A549 (cell line): ENCODE measurements around the gene AHCTF1. TPM values are rescaled to one million over a fixed set of nuclear protein-coding genes. Genes with fewer than 3 reads are reported as not detected.

Experiments
- ATAC-seq, 2 experiments: fragments of 200-7000 bp in 1 of 2; fragments of >200 bp in 1 of 2; cut with Nextera tagmentation in 1 of 2; cut with Tn5 transposase in 1 of 2; 3 replicates each; pipeline versions ENCODE4 v1.8.0 to v1.9.1; 2018 to 2020; ENCODE audit warnings: mild to moderate bottlenecking in 1 of 2, moderate library complexity in 1 of 2
- CTCF ChIA-PET: fragments of 300-600 bp; sonication (Branson Sonifier 250); formaldehyde crosslinking; extraction: SDS; loops from one replicate; lab custom pipeline; 2021; ENCODE audit warnings: antibody characterized with exemption, inconsistent platforms; lab: Yijun Ruan, JAX
- POLR2A ChIA-PET: fragments of 350-600 bp; formaldehyde crosslinking; extraction: SDS; loops from one replicate; lab custom pipeline; 2021; ENCODE audit warnings: antibody characterized with exemption, inconsistent platforms; lab: Yijun Ruan, JAX
- DNase-seq, 2 experiments: peaks; one replicate each; pipeline versions ENCODE4 v3.0.0 to v3.0.0-alpha.2; 2011 to 2016; ENCODE audit warnings: low read depth in 1 of 2, low spot score in 1 of 2
- FAIRE-seq: peaks from 2 replicates; lab custom pipeline; 2011; peaks lifted over from hg19 to GRCh38; lab: Jason Lieb, UNC
- H3K27ac ChIP-seq, 2 experiments: fragments of >200 bp; sonication (Bioruptor Twin); formaldehyde crosslinking; 3 replicates each; pipeline ENCODE4 v1.5.1; 2016 to 2017
- H3K4me1 ChIP-seq: fragments of >200 bp; sonication (Bioruptor Twin); formaldehyde crosslinking; 3 replicates; pipeline ENCODE4 v1.6.1; 2016
- H3K4me2 ChIP-seq: fragments of >200 bp; sonication (Bioruptor Twin); formaldehyde crosslinking; 3 replicates; pipeline ENCODE4 v1.6.1; 2016
- H3K4me3 ChIP-seq: fragments of >200 bp; sonication (Bioruptor Twin); formaldehyde crosslinking; 3 replicates; pipeline ENCODE4 v1.5.1; 2016
- H3K9me3 ChIP-seq: fragments of >200 bp; sonication (Bioruptor Twin); formaldehyde crosslinking; 3 replicates; pipeline ENCODE4 v1.6.1; 2016
- EHF ChIP-seq: fragments of 250-450 bp; sonication (Bioruptor Pico); IDR thresholded peaks from 2 replicates; pipeline ENCODE4 v1.5.0; 2020; ENCODE audit warnings: mild to moderate bottlenecking
- ELK1 ChIP-seq: fragments of 150-350 bp; IDR thresholded peaks from 2 replicates; pipeline ENCODE4 v1.6.1; 2014; ENCODE audit warnings: low read depth, mild to moderate bottlenecking, low read length
- EP300 ChIP-seq, 2 experiments: fragments of >200 bp; sonication (Bioruptor Twin); formaldehyde crosslinking; IDR thresholded peaks; 2 replicates in 1 of 2; 3 replicates in 1 of 2; pipeline ENCODE4 v1.6.1; 2016 to 2017
- ESRRA ChIP-seq: fragments of 150-350 bp; IDR thresholded peaks from 2 replicates; pipeline ENCODE4 v1.6.1; 2014; ENCODE audit warnings: mild to moderate bottlenecking, low read length, borderline replicate concordance
- HES2 ChIP-seq: fragments of >200 bp; sonication (Bioruptor Twin); formaldehyde crosslinking; IDR thresholded peaks from 2 replicates; pipeline ENCODE4 v1.6.1; 2016
- HMGXB4 ChIP-seq: fragments of 250-450 bp; sonication (Bioruptor Pico); IDR thresholded peaks from 2 replicates; pipeline ENCODE4 v1.5.0; 2021; ENCODE audit warnings: mild to moderate bottlenecking, moderate library complexity, borderline replicate concordance
- HOXB5 ChIP-seq: fragments of 250-450 bp; sonication (Bioruptor Pico); IDR thresholded peaks from 2 replicates; pipeline ENCODE4 v1.5.0; 2020; ENCODE audit warnings: mild to moderate bottlenecking, moderate library complexity
- JUNB ChIP-seq: fragments of >200 bp; sonication (Bioruptor Twin); formaldehyde crosslinking; IDR thresholded peaks from 2 replicates; pipeline ENCODE4 v1.6.1; 2016
- KDM5A ChIP-seq: fragments of 200-600 bp; sonication (generic); IDR thresholded peaks from 2 replicates; pipeline ENCODE4 v1.6.1; 2016; ENCODE audit warnings: antibody characterized with exemption, mild to moderate bottlenecking
- MAX ChIP-seq: IDR thresholded peaks from 2 replicates; pipeline ENCODE4 v1.6.1; 2012
- MYC ChIP-seq: IDR thresholded peaks from 2 replicates; pipeline ENCODE4 v1.6.1; 2012; ENCODE audit warnings: mild to moderate bottlenecking, inconsistent platforms, low read length, improper control_type of control experiment, borderline replicate concordance
- PBX3 ChIP-seq: IDR thresholded peaks from 2 replicates; pipeline ENCODE4 v1.6.1; 2012
- POLR2A ChIP-seq: IDR thresholded peaks from 2 replicates; pipeline ENCODE4 v1.6.1; 2012; ENCODE audit warnings: mild to moderate bottlenecking, low read length
- RAD21 ChIP-seq, 2 experiments: fragments of >200 bp in 1 of 2; sonication (Bioruptor Twin) in 1 of 2; formaldehyde crosslinking in 1 of 2; IDR thresholded peaks in 1 of 2; conservative IDR thresholded peaks in 1 of 2; 2 replicates in 1 of 2; 3 replicates in 1 of 2; pipeline ENCODE4 v1.6.1; 2012 to 2018; ENCODE audit warnings: inconsistent platforms in 1 of 2
- RCOR1 ChIP-seq: fragments of 150-350 bp; IDR thresholded peaks from 2 replicates; pipeline ENCODE4 v1.6.1; 2014; ENCODE audit warnings: antibody characterized with exemption, low read length, low read depth
- RFX5 ChIP-seq: fragments of 450-650 bp; IDR thresholded peaks from 2 replicates; pipeline ENCODE4 v1.7.1; 2014; ENCODE audit warnings: antibody characterized with exemption, mild to moderate bottlenecking, moderate library complexity
- SREBF2 ChIP-seq: fragments of 450-650 bp; IDR thresholded peaks from 2 replicates; pipeline ENCODE4 v1.6.1; 2014; ENCODE audit warnings: mild to moderate bottlenecking, moderate library complexity
- TFCP2L1 ChIP-seq: fragments of 250-450 bp; sonication (Bioruptor Pico); IDR thresholded peaks from 2 replicates; pipeline ENCODE4 v1.5.0; 2021; ENCODE audit warnings: mild to moderate bottlenecking
- USF2 ChIP-seq: fragments of 450-650 bp; IDR thresholded peaks from 2 replicates; pipeline ENCODE4 v1.6.1; 2014; ENCODE audit warnings: antibody characterized with exemption
- ZFP36 ChIP-seq: fragments of 450-650 bp; IDR thresholded peaks from 2 replicates; pipeline ENCODE4 v1.6.1; 2014; ENCODE audit warnings: borderline replicate concordance; ENCODE audit not compliant: partially characterized antibody
- ZSCAN20 ChIP-seq: fragments of 250-450 bp; sonication (Bioruptor Pico); IDR thresholded peaks from 2 replicates; pipeline ENCODE4 v1.8.0; 2022; ENCODE audit warnings: mild to moderate bottlenecking, moderate library complexity
- WGBS: methylation state at CpG from one replicate; pipeline ENCODE4 v1.1.6; 2017; ENCODE audit errors: missing lambda C conversion rate; 5-methylcytosine and 5-hydroxymethylcytosine counted together
- polyA plus RNA-seq, 4 experiments: library from polyadenylated mRNA; depleted of rRNA in 3 of 4; stranded (reverse); fragments of >200 nt; fragmentation: RNase III in 1 of 4; extraction: RNeasy Plus Mini Kit Qiagen cat#74134 plus additional on column Dnase treatment in 1 of 4; gene quantifications; 2 replicates in 3 of 4; 3 replicates in 1 of 4; pipeline ENCODE4 v1.2.3, GENCODE V29; 2011 to 2017

The AHCTF1 gene
- polyA plus RNA-seq, 2 of the 4 experiments (the other 2 are of a cell fraction) = 27.0 to 44.7 TPM

GRCh38 chr1:246930830-246931548 lies 759 bp downstream of the AHCTF1 start:
- DNase-seq (peak; percentile 53 to 71), ATAC-seq (peak; percentile 37 to 60), FAIRE-seq (no peak)
- peak overlapping the region; percentile 87 for H3K4me3 ChIP-seq
- H3K9me3 ChIP-seq = peaks cover 10% of the 10 kb centered on the region
- H3K27ac ChIP-seq = peak overlapping the region; percentile 92 to 95
- H3K4me1 ChIP-seq = peaks cover 8% of the 10 kb centered on the region
- ChIA-PET CTCF (interaction anchor here (1.1 kb wide), 1 partner anchor 145 kb away, joined by 3 read pairs; no protein-coding TSS in a partner anchor), POLR2A (interaction anchor here (1.0 to 1.4 kb wide), 2 partner anchors 13 to 280 kb away, joined by 3 read pairs; no protein-coding TSS in a partner anchor)
- TF ChIP-seq JUNB (no peak), PBX3 (no peak), RFX5 (0 out of 2 replicates have a peak, but pooled peaks have one; percentile 23), ZSCAN20 (CRISPR knock-in tag) (no peak), TFCP2L1 (CRISPR knock-in tag) (0 out of 2 replicates have a peak, but pooled peaks have one; percentile 44), MAX (peak; percentile 64; the same call in 1 of the 2 replicates), KDM5A (no peak), USF2 (no peak), MYC (peak; percentile 52; the same call in 1 of the 2 replicates), EP300 (IDR thresholded peaks at IDR 0.05) (no peak), POLR2A (no peak), ESRRA (no peak), EHF (CRISPR knock-in tag) (no peak), HMGXB4 (CRISPR knock-in tag) (no peak), ZFP36 (no peak), RCOR1 (no peak), RAD21 (conservative IDR thresholded peaks at IDR 0.05 in 1 of 2, IDR thresholded peaks at IDR 0.05 in 1 of 2) (no peak)
- H3K4me2 ChIP-seq = peak overlapping the region; percentile 90
- 1% methylated on average over 12 of the region's 76 CpGs for WGBS

- ATAC-seq = no peak
- no peak for DNase-seq
- Histone ChIP-seq H3K4me2 (no peak overlapping the region), H3K9me3 (peaks cover 22% of the 10 kb centered on the region), H3K4me1 (peaks cover 4% of the 10 kb centered on the region), H3K27ac (no peak overlapping the region), H3K4me3 (no peak overlapping the region)
- CTCF ChIA-PET = no interaction called here
- TF ChIP-seq ELK1 = no peak
- no peak for TF ChIP-seq HES2
- TF ChIP-seq EHF (CRISPR knock-in tag) = no peak
- TF ChIP-seq SREBF2 = no peak
- no peak for TF ChIP-seq PBX3
- TF ChIP-seq HOXB5 (CRISPR knock-in tag) = no peak
- TF ChIP-seq TFCP2L1 (CRISPR knock-in tag) = no peak
- TF ChIP-seq, all 56 proteins: peak for 0
- POLR2A ChIA-PET = no interaction called here
- FAIRE-seq = no peak
- 95% methylated on average over 6 of the region's 6 CpGs for WGBS
These were observed 5.6 kb downstream of the AHCTF1 start for GRCh38 chr1:246925997-246926626.
